Measurements from ENCODE around the gene UMAD1. TPM values are rescaled to one million over a fixed set of nuclear protein-coding genes. Genes with fewer than 3 reads are reported as not detected.
A peak's percentile ranks its signal among the peaks of the same experiment; 100 is the strongest.

UMAD1 gene
- total RNA-seq, 1 donor from 2014 or later: 18.6 TPM

GRCh38 chr7:7848892-7849291 lies 208.3 kb downstream of the UMAD1 start:
- intact Hi-C loops (cut with DNase I): no loop called here
- ATAC-seq (no peak), DNase-seq (ENCODE audit: low spot score) (no peak)

DNA sequence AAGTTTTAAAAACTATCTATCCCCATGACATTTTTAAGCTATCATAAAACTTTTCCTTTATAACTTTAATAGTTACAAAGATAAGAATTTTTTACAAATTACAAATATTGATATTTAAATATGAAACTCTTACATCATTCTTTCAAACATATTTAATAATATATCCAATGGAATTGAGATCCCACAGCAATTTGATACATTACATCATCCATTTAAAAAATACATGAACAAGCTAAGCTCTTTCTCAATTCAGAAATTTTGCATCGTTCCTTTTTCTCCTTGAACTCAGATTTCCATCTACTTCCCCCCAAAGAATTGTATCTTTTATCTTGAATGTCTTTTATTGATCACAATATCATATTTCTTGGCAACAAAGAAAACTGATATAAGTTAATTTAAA lies 209.6 kb downstream of the UMAD1 start:
- DNase-seq (ENCODE audit: low spot score) (no peak), ATAC-seq (no peak)
- intact Hi-C loops (cut with DNase I): no loop called here

DNA sequence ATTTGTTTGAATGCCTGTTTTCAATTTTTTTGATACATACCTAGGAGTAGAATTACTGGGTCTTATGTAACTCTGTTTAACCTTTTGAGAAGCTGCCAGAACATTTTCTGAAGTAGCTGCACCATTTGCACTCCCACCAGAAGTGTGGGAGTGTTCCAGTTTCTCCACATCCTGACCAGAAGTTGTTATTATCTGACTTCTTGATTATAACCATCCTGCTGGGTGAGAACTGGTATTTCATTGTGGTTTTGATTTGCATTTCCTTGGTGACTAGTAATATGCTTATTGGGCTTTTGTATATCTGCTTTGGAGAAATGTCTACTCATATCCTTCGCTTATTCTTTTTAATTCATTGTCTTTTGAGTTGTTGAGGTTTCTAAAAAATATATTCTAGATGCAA lies 210.8 kb downstream of the UMAD1 start:
- no peak for DNase-seq (ENCODE audit: low spot score)
- no peak for ATAC-seq
- intact Hi-C loops (cut with DNase I): no loop called here

GRCh38 chr7:7851991-7852390 lies 211.4 kb downstream of the UMAD1 start:
- ATAC-seq: no peak
- DNase-seq (ENCODE audit: low spot score): no peak
- intact Hi-C loops (cut with DNase I): no loop called here

GRCh38 chr7:7857143-7857583 lies 216.6 kb downstream of the UMAD1 start:
- DNase-seq (ENCODE audit: low spot score): no peak
- no peak for ATAC-seq
- intact Hi-C loops (cut with DNase I): no loop called here

GRCh38 chr7:7858559-7858958 lies 218.0 kb downstream of the UMAD1 start:
- intact Hi-C loops (cut with DNase I): no loop called here
- no peak for ATAC-seq
- no peak for DNase-seq (ENCODE audit: low spot score)

DNA sequence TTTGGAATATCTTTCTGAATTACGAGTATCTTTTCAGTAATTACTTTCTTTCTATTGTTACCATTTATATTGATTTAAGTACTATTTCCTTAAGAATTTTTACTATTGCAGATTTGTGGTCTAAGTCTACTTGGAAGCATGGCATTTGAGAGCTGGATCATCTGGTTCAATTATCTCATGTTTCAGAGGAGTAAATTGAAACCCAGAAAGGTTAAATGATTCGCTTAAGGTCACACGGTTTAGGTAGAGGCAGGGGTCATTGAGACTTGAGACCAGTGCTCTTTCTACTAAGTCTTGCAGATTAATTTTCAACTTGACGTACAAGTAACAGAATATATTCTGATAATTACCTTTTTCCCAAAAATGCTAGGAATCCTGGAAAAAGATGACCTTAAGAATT lies 218.9 kb downstream of the UMAD1 start:
- intact Hi-C loops (cut with DNase I): no loop called here
- ATAC-seq: no peak
- no peak for DNase-seq (ENCODE audit: low spot score)

DNA sequence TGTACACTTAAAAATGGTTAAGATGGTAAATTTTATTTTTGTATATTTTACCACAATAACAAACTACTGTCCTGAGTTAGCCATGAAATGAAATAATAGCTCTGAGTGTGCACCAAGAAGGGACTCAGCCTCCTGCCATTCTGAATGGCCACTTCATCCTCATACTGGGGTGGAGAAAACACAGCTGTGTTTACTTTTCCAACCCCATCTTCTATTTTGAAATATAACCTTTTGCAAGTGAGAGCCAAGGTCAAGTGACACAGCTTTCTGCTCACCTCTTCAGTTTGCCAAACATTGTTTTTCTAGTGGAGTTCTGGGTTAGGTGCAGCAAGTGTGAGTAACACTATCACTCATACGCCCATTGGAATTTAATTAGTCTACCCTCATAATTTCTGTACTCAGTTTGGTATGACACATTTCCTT lies 220.7 kb downstream of the UMAD1 start:
- DNase-seq (ENCODE audit: low spot score) (no peak), ATAC-seq (peak; percentile 89)
- intact Hi-C loops (cut with DNase I): no loop called here

DNA sequence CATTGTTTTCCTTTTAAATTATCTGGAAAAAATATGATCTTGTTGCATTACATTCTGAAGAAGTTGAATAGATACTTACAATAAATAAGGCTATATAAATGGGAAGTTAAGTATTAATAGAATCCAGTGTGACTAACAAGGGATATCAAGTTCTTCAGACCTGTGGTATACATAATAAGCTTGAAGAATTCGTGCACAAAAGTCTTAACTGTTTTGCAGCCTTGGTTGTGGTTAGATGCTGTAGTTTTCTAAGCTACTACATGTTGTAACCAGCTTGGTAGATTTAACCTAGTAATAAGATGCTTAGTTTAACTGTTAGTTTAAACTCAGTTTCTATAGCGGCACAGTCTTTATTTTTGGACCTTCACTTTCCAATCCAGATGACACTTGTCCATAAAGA lies 221.8 kb downstream of the UMAD1 start:
- DNase-seq (ENCODE audit: low spot score): no peak
- intact Hi-C loops (cut with DNase I): no loop called here
- no peak for ATAC-seq

DNA sequence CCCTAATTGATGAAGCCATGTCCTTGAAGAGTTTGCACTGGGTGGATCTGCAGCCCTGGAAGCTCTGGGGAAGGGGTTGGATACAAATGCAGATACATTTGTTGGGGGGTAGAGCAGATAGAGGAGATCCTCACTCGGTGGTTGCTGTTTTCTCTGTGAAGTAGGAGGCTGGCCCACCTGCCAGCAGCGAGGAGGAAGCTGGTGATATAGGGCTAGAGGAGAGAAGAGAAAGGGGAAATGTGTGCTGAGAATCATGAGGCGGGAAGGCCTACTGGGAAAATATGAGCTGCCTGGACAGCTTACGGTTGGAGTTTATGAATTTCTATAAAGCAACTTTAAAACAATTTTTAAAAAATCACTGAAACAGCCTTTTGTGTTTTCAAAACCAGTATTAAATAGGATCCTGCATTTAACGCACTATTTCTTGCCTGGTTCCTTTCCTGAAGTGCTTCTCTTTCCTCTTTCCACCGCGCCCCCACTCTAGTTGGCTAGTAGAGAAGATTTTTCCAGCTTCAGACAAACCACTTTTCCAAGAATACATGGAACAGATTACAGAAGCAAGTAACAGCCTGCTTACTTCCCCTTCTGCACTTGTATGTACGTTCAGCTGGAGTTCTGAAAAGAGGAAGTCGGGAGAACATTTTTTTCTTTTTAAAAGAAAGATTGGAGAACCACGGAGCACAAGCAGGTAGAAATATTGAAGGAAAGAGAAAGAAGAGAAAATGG lies 227.5 kb downstream of the UMAD1 start:
- ATAC-seq (peak; percentile 74), DNase-seq (ENCODE audit: low spot score) (no peak)
- intact Hi-C loops (cut with DNase I): no loop called here

GRCh38 chr7:7868572-7868899 lies 228.0 kb downstream of the UMAD1 start:
- no peak for DNase-seq (ENCODE audit: low spot score)
- intact Hi-C loops (cut with DNase I): no loop called here
- ATAC-seq: no peak

DNA sequence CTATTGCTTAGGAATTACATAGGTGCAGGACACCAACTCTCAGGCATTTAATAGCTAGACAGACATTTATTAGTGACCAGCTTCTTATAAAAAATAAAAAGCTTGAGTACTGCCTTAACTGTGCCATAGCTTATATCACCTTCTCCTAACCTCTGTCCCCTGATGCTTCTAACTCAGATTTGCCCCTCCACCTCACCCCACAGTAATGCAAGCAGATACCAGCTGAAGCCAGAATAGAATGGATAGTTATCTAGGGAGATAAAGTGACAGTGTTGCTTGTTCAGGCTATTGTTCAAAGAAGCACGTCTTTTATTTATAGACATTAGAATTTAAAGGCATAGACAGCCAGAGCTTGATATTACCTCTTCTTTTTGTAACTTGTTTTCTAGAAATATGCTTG lies 228.5 kb downstream of the UMAD1 start:
- no peak for DNase-seq (ENCODE audit: low spot score)
- intact Hi-C loops (cut with DNase I): no loop called here
- ATAC-seq: no peak

GRCh38 chr7:7869651-7870050 lies 229.1 kb downstream of the UMAD1 start:
- intact Hi-C loops (cut with DNase I): no loop called here
- no peak for DNase-seq (ENCODE audit: low spot score)
- no peak for ATAC-seq

DNA sequence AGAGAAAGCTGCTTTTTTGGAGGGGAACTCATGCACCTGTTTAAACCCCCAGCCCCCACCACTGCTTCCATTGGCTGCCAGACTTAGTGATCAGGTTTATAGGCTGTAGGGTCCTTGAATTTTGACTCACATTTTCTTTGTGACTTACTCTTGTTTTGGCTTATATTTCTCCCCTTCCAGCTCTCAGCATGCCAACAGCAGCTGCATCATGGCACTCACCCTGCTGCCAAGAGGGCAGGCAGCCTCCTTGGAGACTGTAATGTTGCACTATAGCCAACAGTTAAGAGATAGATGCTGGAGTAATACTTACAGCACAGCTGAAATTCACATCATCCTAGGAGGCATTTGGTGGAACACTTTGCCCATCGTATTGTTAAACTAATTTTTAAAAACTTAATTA lies 230.0 kb downstream of the UMAD1 start:
- intact Hi-C loops (cut with DNase I): no loop called here
- no peak for DNase-seq (ENCODE audit: low spot score)
- no peak for ATAC-seq

DNA sequence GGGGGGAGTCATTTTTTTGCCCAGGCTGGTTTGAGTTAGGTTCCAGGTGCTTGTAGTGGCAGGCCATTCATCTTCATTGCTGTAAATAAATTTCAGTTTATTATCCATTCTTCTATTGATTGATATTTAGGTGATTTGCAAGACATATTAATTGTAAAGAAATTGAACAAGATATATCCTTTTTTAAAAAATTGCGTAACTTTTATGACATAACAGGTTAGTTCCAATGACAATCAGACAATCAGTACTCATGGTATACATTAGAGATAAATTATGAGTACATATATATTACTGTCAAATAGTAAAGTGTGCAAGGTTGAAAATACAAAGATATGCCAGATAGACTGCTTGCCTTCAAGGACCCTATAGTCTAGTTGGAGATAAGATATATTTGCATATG lies 235.9 kb downstream of the UMAD1 start:
- ATAC-seq (no peak), DNase-seq (ENCODE audit: low spot score) (no peak)
- intact Hi-C loops (cut with DNase I): no loop called here

- intact Hi-C loops (cut with DNase I): no loop called here
- DNase-seq (ENCODE audit: low spot score) (no peak), ATAC-seq (no peak)
These were observed 241.0 kb downstream of the UMAD1 start for GRCh38 chr7:7881581-7881980.

GRCh38 chr7:7882888-7883287 lies 242.3 kb downstream of the UMAD1 start:
- ATAC-seq (no peak), DNase-seq (ENCODE audit: low spot score) (no peak)
- intact Hi-C loops (cut with DNase I): no loop called here

GRCh38 chr7:7883394-7883793 lies 242.8 kb downstream of the UMAD1 start:
- ATAC-seq: no peak
- intact Hi-C loops (cut with DNase I): no loop called here
- DNase-seq (ENCODE audit: low spot score): no peak

DNA sequence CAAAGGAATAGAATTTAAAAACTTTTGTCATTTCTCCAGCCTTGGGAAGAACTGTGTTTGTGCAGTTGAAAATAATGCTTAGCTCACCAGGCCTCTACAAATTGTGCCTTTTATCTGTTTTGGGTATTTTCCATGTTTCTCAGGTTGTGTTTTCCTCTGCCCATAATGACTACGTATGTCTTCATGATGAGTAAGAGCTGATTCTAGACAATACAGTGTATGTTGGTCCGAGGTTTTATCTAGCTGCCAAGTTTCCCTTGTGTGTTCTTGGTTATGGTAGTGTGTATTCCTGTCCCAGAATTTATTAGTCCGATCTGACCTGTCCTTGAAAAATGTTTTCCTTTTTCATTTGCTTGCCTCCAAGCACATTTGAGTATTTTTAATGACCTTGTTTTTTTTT lies 244.3 kb downstream of the UMAD1 start:
- intact Hi-C loops (cut with DNase I): no loop called here
- DNase-seq (ENCODE audit: low spot score): no peak
- no peak for ATAC-seq

- intact Hi-C loops (cut with DNase I): no loop called here
- no peak for ATAC-seq
- DNase-seq (ENCODE audit: low spot score): no peak
These were observed 249.4 kb downstream of the UMAD1 start for GRCh38 chr7:7889791-7890568.

Measured in sciatic nerve (tissue), 2 donors.